Hematopoietic multipotent progenitor cell treated with erythropoietin and hydrocortisone succinate and interleukin-3 and kit ligand, for 6 days (in vitro differentiated cells): ENCODE results near the gene ANXA2R.
"Not testable (repeated sequence)": the region's sequence is repeated elsewhere in the genome, so short reads cannot be mapped to it uniquely, and the experiment has no call there.

Experiments used
- DNase-seq: peaks from one replicate; pipeline ENCODE4 v3.0.0-alpha.2; 2015

The ANXA2R gene

GRCh38 chr5:43055098-43055497 is 15.0 kb upstream of the ANXA2R start:
- DNase-seq, result not testable (repeated sequence)

GRCh38 chr5:43051684-43052083 is 11.6 kb upstream of the ANXA2R start:
- DNase-seq, result no peak

GRCh38 chr5:43050384-43050783 is 10.3 kb upstream of the ANXA2R start:
- DNase-seq, result no peak

GRCh38 chr5:43049236-43049635 is 9.1 kb upstream of the ANXA2R start:
- no peak for DNase-seq

GRCh38 chr5:43046474-43046873 is 6.4 kb upstream of the ANXA2R start:
- DNase-seq, result peak; percentile 42

- no peak for DNase-seq
These were observed 5.1 kb upstream of the ANXA2R start for GRCh38 chr5:43045236-43045635.

GRCh38 chr5:43044181-43044914 is 4.2 kb upstream of the ANXA2R start:
- DNase-seq, result no peak

GRCh38 chr5:43043400-43043756 is 3.3 kb upstream of the ANXA2R start:
- no peak for DNase-seq

- DNase-seq, result peak; percentile 98
These were observed 2.7 kb upstream of the ANXA2R start for GRCh38 chr5:43042626-43043399.

- DNase-seq, result peak; percentile 88
These were observed 2.1 kb upstream of the ANXA2R start for GRCh38 chr5:43042176-43042625.

GRCh38 chr5:43041669-43042175 is 1.6 kb upstream of the ANXA2R start:
- DNase-seq, result peak; percentile 84

GRCh38 chr5:43041110-43041668 is 1.1 kb upstream of the ANXA2R start:
- DNase-seq, result no peak

- peak; percentile 91 for DNase-seq
These were observed 440 bp downstream of the ANXA2R start for GRCh38 chr5:43039471-43040286.

GRCh38 chr5:43039152-43039470 is 1.0 kb downstream of the ANXA2R start:
- no peak for DNase-seq

- DNase-seq, result peak; percentile 62
These were observed 1.6 kb downstream of the ANXA2R start for GRCh38 chr5:43038496-43038989.

- peak; percentile 78 for DNase-seq
These were observed 2.3 kb downstream of the ANXA2R start for GRCh38 chr5:43037636-43038495.

GRCh38 chr5:43036856-43037635 is 3.1 kb downstream of the ANXA2R start:
- DNase-seq, result no peak

- DNase-seq, result no peak
These were observed 3.7 kb downstream of the ANXA2R start for GRCh38 chr5:43036409-43036808.

- no peak for DNase-seq
These were observed 5.5 kb downstream of the ANXA2R start for GRCh38 chr5:43034591-43034968.

- DNase-seq, result no peak
These were observed 6.1 kb downstream of the ANXA2R start for GRCh38 chr5:43033841-43034590.
